ENCODE data around the gene MIEN1.
"Not testable (repeated sequence)": the region's sequence is repeated elsewhere in the genome, so short reads cannot be mapped to it uniquely, and the experiment has no call there.

The MIEN1 gene

DNA sequence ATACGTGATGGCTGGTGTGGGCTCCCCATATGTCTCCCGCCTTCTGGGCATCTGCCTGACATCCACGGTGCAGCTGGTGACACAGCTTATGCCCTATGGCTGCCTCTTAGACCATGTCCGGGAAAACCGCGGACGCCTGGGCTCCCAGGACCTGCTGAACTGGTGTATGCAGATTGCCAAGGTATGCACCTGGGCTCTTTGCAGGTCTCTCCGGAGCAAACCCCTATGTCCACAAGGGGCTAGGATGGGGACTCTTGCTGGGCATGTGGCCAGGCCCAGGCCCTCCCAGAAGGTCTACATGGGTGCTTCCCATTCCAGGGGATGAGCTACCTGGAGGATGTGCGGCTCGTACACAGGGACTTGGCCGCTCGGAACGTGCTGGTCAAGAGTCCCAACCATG, 5.6 kb downstream of the MIEN1 start:
- DNase-seq = no peak
- TF ChIP-seq POLR2A (IDR thresholded peaks at IDR 0.05; ENCODE audit: low read length) (no peak), GATA1 (IDR thresholded peaks at IDR 0.05; ENCODE audit: low read depth, low read length) (no peak)

DNA sequence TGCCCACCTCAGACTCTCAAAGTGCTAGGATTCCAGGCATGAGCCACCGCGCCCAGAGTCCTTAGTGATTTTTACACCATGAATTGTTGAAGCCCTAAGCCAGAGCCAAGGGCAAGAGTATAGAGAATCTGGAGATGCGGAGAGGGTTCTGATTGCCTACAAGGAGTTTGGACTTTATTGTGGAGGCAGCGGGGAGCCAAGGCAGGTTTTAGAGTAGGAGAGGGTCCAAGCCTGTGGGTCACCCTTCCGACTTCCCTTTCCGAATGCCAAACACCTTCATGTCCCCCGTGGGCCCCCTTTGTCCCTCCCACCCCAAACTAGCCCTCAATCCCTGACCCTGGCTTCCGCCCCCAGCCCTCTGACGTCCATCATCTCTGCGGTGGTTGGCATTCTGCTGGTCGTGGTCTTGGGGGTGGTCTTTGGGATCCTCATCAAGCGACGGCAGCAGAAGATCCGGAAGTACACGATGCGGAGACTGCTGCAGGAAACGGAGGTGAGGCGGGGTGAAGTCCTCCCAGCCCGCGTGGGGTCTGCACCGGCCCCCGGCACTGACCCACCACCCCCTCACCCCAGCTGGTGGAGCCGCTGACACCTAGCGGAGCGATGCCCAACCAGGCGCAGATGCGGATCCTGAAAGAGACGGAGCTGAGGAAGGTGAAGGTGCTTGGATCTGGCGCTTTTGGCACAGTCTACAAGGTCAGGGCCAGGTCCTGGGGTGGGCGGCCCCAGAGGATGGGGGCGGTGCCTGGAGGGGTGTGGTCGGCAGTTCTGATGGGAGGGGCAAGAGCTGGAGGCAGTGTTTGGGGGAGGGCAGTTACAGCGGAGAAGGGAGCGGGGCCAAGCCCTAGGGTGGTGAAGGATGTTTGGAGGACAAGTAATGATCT, 7.1 kb downstream of the MIEN1 start:
- TF ChIP-seq GATA1 (IDR thresholded peaks at IDR 0.05; ENCODE audit: low read depth, low read length) (no peak), POLR2A (IDR thresholded peaks at IDR 0.05; ENCODE audit: low read length) (no peak)
- DNase-seq = peak; percentile 57 to 58

DNA sequence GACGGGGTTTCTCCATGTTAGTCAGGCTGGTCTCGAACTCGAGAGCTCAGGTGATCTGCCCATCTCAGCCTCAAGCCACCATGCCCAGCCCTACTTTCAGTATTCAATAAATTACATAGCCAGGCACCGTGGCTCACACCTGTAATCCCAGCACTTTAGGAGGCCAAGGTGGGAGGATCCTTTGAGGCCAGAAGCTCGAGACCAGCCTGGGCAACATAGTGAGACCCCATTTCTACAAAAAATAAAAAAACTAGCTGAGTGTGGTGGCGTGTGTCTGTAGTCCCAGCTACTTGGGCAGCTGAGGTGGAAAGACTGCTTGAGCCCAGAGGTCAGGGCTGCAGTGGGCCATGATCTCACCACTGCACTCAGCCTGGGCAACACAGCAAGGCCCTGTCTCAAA, 8.2 kb downstream of the MIEN1 start:
- DNase-seq = no peak

DNA sequence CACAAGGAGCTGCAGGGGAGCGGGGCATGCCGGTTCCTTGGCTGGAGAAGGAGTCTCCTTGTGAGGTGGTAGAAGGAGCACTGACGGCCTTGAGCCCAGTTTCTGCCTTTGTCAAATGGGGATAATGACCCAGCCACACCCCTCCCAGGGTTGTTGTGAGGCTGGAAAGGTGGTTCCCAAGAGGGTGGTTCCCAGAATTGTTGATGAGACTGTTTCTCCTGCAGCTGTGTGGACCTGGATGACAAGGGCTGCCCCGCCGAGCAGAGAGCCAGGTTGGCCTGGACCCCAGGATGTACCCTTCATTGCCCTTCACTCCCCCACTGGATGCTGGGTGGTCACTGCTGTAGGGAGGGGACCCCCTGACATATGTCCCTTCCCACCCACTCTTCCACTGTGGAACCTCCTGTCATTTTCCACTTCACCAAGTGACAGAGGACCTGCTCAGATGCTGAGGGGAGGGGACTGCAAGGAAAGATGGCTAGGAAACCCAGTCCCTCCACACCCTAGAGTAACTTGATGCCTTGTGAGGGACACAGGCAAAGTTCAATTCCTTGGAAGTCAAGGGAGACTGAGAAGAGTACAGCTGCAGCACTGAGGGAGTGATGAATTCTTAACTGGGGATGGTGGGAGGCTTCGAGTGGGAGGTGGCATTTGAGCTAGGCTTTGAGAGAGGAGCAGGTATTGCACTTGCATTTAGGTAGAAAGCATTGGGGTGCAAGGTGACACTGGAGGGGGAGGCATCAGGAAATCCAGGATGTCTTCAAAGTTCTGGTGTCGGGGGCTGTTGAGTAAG, 10.6 kb downstream of the MIEN1 start:
- TF ChIP-seq GATA1 (IDR thresholded peaks at IDR 0.05; ENCODE audit: low read depth, low read length) = no peak
- no peak for TF ChIP-seq POLR2A (IDR thresholded peaks at IDR 0.05; ENCODE audit: low read length)
- no peak for DNase-seq

More for the DNA sequence above, 8.2 kb downstream of the MIEN1 start:
- TF ChIP-seq POLR2A (IDR thresholded peaks at IDR 0.05; ENCODE audit: low read length) = no peak
- TF ChIP-seq GATA1 (IDR thresholded peaks at IDR 0.05; ENCODE audit: low read depth, low read length) = no peak

GRCh38 chr17:39717660-39718059, 12.7 kb downstream of the MIEN1 start:
- TF ChIP-seq POLR2A (IDR thresholded peaks at IDR 0.05; ENCODE audit: low read length) (no peak), GATA1 (IDR thresholded peaks at IDR 0.05; ENCODE audit: low read depth, low read length) (no peak)
- no peak for DNase-seq

GRCh38 chr17:39716879-39717536, 13.3 kb downstream of the MIEN1 start:
- TF ChIP-seq GATA1 (IDR thresholded peaks at IDR 0.05; ENCODE audit: low read depth, low read length) (no peak), POLR2A (IDR thresholded peaks at IDR 0.05; ENCODE audit: low read length) (no peak)
- no peak for DNase-seq

GRCh38 chr17:39716073-39716818, 14.1 kb downstream of the MIEN1 start:
- TF ChIP-seq GATA1 (IDR thresholded peaks at IDR 0.05; ENCODE audit: low read depth, low read length) (no peak), POLR2A (IDR thresholded peaks at IDR 0.05; ENCODE audit: low read length) (no peak)
- no peak for DNase-seq

- DNase-seq = no peak
- no peak for TF ChIP-seq GATA1 (IDR thresholded peaks at IDR 0.05; ENCODE audit: low read depth, low read length)
Measured at GRCh38 chr17:39715375-39716072, 14.8 kb downstream of the MIEN1 start.

- no peak for DNase-seq
- TF ChIP-seq GATA1 (IDR thresholded peaks at IDR 0.05; ENCODE audit: low read depth, low read length) (no peak), POLR2A (IDR thresholded peaks at IDR 0.05; ENCODE audit: low read length) (no peak)
Measured at GRCh38 chr17:39714234-39714633, 16.1 kb downstream of the MIEN1 start.

GRCh38 chr17:39711851-39712250, 18.5 kb downstream of the MIEN1 start:
- TF ChIP-seq POLR2A (IDR thresholded peaks at IDR 0.05; ENCODE audit: low read length) (no peak), GATA1 (IDR thresholded peaks at IDR 0.05; ENCODE audit: low read depth, low read length) (no peak)
- DNase-seq = no peak

DNA sequence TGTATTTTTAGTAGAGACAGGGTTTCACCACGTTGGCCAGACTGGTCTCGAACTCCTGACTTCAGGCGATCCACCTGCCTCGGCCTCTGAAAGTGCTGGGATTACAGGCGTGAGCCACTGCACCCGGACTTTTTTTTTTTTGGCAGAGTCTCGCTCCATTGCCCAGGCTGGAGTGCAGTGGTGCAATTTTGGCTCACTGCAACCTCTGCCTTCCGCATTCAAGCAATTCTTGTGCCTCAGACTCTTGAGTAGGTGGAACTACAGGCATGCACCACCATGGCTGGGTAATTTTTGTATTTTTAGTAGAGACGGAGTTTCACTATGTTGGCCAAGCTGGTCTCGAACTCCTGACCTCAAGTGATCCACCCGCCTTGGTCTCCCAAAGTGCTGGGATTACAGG, 19.3 kb downstream of the MIEN1 start:
- DNase-seq = not testable (repeated sequence)

DNA sequence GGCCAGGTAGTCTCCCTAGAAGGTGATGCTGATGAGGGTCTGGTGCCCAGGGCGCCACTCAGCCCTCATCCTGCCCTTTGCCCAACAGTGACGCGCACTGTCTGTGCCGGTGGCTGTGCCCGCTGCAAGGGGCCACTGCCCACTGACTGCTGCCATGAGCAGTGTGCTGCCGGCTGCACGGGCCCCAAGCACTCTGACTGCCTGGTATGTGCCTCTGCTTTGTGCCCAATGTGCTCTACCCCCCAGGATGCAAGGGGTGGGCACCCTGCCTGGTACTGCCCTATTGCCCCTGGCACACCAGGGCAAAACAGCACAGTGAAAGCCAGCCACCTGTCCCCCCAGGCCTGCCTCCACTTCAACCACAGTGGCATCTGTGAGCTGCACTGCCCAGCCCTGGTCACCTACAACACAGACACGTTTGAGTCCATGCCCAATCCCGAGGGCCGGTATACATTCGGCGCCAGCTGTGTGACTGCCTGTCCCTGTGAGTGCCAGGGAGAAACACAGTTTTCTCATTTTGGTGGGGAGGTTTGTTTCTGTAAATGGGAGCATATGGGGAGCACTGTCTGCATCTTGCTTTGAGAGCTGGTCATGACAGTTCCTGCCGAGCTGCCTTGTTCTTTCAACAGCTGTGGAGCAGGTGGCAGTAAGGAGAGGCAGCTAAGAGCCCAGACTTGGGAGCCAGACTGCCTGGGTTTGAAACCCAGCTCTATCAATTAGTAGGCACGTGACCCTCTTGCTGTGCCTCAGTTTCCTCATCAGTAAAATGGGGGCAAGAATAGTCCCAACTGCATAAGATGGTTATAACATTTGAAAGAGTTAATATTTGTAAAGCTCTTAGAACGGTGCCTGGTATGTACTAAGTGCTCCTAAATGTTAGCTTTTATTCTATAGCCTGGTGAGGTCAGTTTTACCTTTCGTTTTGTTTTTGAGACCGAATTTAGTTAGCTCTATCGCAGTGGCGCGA, 20.1 kb downstream of the MIEN1 start:
- TF ChIP-seq GATA1 (IDR thresholded peaks at IDR 0.05; ENCODE audit: low read depth, low read length) (no peak), POLR2A (IDR thresholded peaks at IDR 0.05; ENCODE audit: low read length) (no peak)

More for the DNA sequence above, 20.1 kb downstream of the MIEN1 start:
- DNase-seq = no peak

Measured in erythroblast (primary cell).